Neural progenitor cell (in vitro differentiated cells): ENCODE measurements around the gene IFNG-AS1. TPM values are rescaled to one million over a fixed set of nuclear protein-coding genes. Genes with fewer than 3 reads are reported as not detected.

Source experiments
- DNase-seq: peaks from one replicate; pipeline ENCODE4 v3.0.0-alpha.2; 2016; ENCODE audit warnings: low spot score
- H2AFZ ChIP-seq: fragments of 200-600 bp; sonication (generic); replicated peaks from 2 replicates; pipeline ENCODE4 v1.6.1; 2016; ENCODE audit warnings: antibody characterized with exemption
- H3F3A ChIP-seq: fragments of 200-600 bp; sonication (generic); 2 replicates; pipeline ENCODE4 v1.6.1; 2016; ENCODE audit warnings: antibody characterized with exemption, low read depth
- H3K27ac ChIP-seq: fragments of 200-600 bp; sonication (generic); 2 replicates; pipeline ENCODE4 v1.5.1; 2016; ENCODE audit warnings: mild to moderate bottlenecking
- H3K27me3 ChIP-seq: fragments of 200-600 bp; sonication (generic); 2 replicates; pipeline ENCODE4 v1.6.1; 2016; ENCODE audit warnings: mild to moderate bottlenecking, moderate library complexity
- H3K36me3 ChIP-seq: fragments of 200-600 bp; sonication (generic); 2 replicates; pipeline ENCODE4 v1.5.1; 2016
- H3K4me1 ChIP-seq: fragments of 200-600 bp; sonication (generic); 2 replicates; pipeline ENCODE4 v1.6.1; 2016; ENCODE audit warnings: mixed run types
- H3K4me2 ChIP-seq: fragments of 200-600 bp; sonication (generic); 2 replicates; pipeline ENCODE4 v1.6.1; 2016
- H3K4me3 ChIP-seq: fragments of 200-600 bp; sonication (generic); 2 replicates; pipeline ENCODE4 v1.5.1; 2016
- H3K79me2 ChIP-seq: fragments of 200-600 bp; sonication (generic); 2 replicates; pipeline ENCODE4 v1.6.1; 2016; ENCODE audit warnings: low read depth
- H3K9ac ChIP-seq: fragments of 200-600 bp; sonication (generic); 2 replicates; pipeline ENCODE4 v1.6.1; 2016
- H3K9me3 ChIP-seq: fragments of 200-600 bp; sonication (generic); 2 replicates; pipeline ENCODE4 v1.5.1; 2016; ENCODE audit warnings: low read depth
- H4K20me1 ChIP-seq: fragments of 200-600 bp; sonication (generic); 2 replicates; pipeline ENCODE4 v1.6.1; 2016; ENCODE audit warnings: low read depth
- H3K27ac Mint-ChIP-seq: 3 replicates; pipeline ENCODE4 v1.8.0; 2021; ENCODE audit warnings: mixed read lengths
- H3K27me3 Mint-ChIP-seq: 2 replicates; pipeline ENCODE4 v1.8.0; 2022; ENCODE audit warnings: low read depth, mild to moderate bottlenecking, inconsistent platforms, moderate library complexity, mixed read lengths; ENCODE audit not compliant: insufficient read depth
- H3K36me3 Mint-ChIP-seq: 3 replicates; pipeline ENCODE4 v1.8.0; 2021; ENCODE audit warnings: mixed read lengths
- H3K4me1 Mint-ChIP-seq: 3 replicates; pipeline ENCODE4 v1.8.0; 2021; ENCODE audit warnings: mixed read lengths
- H3K4me3 Mint-ChIP-seq: 3 replicates; pipeline ENCODE4 v1.8.0; 2021; ENCODE audit warnings: mild to moderate bottlenecking, moderate library complexity, mixed read lengths
- H3K9me3 Mint-ChIP-seq: 3 replicates; pipeline ENCODE4 v1.8.0; 2020; ENCODE audit warnings: mixed read lengths
- EZH2 ChIP-seq: fragments of 200-600 bp; sonication (generic); IDR thresholded peaks from 2 replicates; pipeline ENCODE4 v1.6.1; 2017; ENCODE audit warnings: antibody characterized with exemption, mild to moderate bottlenecking, moderate library complexity
- EZH2phosphoT487 ChIP-seq: fragments of 200-600 bp; sonication (generic); IDR thresholded peaks from 2 replicates; pipeline ENCODE4 v1.6.1; 2017; ENCODE audit warnings: antibody characterized with exemption
- total RNA-seq: library from RNA; depleted of rRNA; stranded (reverse); fragments of >200 nt; gene quantifications from 2 replicates; pipeline ENCODE4 v1.2.3, GENCODE V29; 2015; ENCODE audit warnings: low replicate concordance
- TF ChIP-seq, protein P1 (sequence below): fragments of 200-600 bp; sonication (generic); IDR thresholded peaks from 2 replicates; pipeline ENCODE4 v1.5.1; 2017; ENCODE audit warnings: antibody characterized with exemption, mild to moderate bottlenecking

The IFNG-AS1 gene
- total RNA-seq, 1 donor from 2014 or later, result not detected

DNA sequence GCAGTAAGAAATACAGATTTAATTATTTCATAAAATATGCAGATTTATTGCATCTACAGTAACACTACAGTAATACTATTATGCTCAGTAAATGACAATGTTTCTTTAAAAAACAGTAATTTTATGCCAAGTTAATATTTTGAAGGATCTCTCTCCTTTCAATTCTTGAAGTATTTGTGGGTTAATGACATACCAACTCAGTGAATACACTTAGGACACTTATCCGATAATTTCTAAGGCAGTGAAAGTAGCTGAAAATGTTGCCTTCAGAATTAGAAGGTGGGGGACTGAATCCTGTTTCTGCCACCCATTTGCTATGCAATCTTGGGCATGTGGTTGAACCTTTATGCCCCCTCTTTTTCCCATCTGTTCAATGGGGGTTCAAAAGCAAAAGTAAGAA, 24.8 kb upstream of the IFNG-AS1 start:
- Mint-ChIP-seq H3K4me3 (no peak overlapping the region), H3K4me1 (no peaks in the 10 kb centered on the region), H3K9me3 (peaks cover 2% of the 10 kb centered on the region), H3K27ac (no peak overlapping the region), H3K36me3 (no peaks in the 10 kb centered on the region), H3K27me3 (no peaks in the 10 kb centered on the region)
- H3K79me2 ChIP-seq, result no peaks in the 10 kb centered on the region
- H3K4me3 ChIP-seq, result no peak overlapping the region
- H2AFZ ChIP-seq, result no peak overlapping the region
- peaks cover 11% of the 10 kb centered on the region for H3K4me1 ChIP-seq
- no peaks in the 10 kb centered on the region for H3K36me3 ChIP-seq
- H4K20me1 ChIP-seq, result no peaks in the 10 kb centered on the region
- no peaks in the 10 kb centered on the region for H3K9me3 ChIP-seq
- TF ChIP-seq EZH2phosphoT487, result no peak
- TF ChIP-seq, protein P1, sequence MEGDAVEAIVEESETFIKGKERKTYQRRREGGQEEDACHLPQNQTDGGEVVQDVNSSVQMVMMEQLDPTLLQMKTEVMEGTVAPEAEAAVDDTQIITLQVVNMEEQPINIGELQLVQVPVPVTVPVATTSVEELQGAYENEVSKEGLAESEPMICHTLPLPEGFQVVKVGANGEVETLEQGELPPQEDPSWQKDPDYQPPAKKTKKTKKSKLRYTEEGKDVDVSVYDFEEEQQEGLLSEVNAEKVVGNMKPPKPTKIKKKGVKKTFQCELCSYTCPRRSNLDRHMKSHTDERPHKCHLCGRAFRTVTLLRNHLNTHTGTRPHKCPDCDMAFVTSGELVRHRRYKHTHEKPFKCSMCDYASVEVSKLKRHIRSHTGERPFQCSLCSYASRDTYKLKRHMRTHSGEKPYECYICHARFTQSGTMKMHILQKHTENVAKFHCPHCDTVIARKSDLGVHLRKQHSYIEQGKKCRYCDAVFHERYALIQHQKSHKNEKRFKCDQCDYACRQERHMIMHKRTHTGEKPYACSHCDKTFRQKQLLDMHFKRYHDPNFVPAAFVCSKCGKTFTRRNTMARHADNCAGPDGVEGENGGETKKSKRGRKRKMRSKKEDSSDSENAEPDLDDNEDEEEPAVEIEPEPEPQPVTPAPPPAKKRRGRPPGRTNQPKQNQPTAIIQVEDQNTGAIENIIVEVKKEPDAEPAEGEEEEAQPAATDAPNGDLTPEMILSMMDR, result no peak
- TF ChIP-seq EZH2, result no peak
- no peaks in the 10 kb centered on the region for H3K27me3 ChIP-seq
- H3K27ac ChIP-seq, result no peak overlapping the region
- H3K9ac ChIP-seq, result no peak overlapping the region
- DNase-seq, result no peak
- H3F3A ChIP-seq, result no peaks in the 10 kb centered on the region
- no peak overlapping the region for H3K4me2 ChIP-seq

DNA sequence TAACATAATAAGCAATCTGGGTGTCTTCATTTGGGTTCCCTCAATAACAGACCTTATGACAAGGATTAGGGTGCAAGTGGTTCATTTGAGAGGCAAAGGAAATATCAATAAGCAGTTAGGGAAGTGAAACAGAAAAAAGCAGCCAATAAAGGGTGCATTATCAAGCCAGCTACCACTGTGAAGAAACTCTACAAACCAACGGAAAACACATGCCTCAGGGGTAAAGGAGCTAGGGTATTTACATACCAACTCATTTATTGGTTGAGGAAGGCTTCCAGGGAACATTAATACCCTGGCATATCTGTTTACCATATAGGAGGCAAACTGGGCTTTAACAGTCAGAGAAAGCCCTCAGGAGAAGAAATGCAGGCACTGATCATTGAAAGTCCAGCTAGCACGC, 22.7 kb upstream of the IFNG-AS1 start:
- no peaks in the 10 kb centered on the region for H3F3A ChIP-seq
- peaks cover 11% of the 10 kb centered on the region for H3K4me1 ChIP-seq
- TF ChIP-seq EZH2 (no peak), EZH2phosphoT487 (no peak)
- TF ChIP-seq, protein P1, result no peak
- H3K36me3 Mint-ChIP-seq, result no peaks in the 10 kb centered on the region
- no peaks in the 10 kb centered on the region for H4K20me1 ChIP-seq
- no peaks in the 10 kb centered on the region for H3K27me3 Mint-ChIP-seq
- no peak overlapping the region for H3K4me2 ChIP-seq
- H3K4me1 Mint-ChIP-seq, result no peaks in the 10 kb centered on the region
- H3K36me3 ChIP-seq, result no peaks in the 10 kb centered on the region
- H3K4me3 Mint-ChIP-seq, result no peak overlapping the region
- no peaks in the 10 kb centered on the region for H3K27me3 ChIP-seq
- H3K79me2 ChIP-seq, result no peaks in the 10 kb centered on the region
- no peak for DNase-seq
- no peaks in the 10 kb centered on the region for H3K9me3 Mint-ChIP-seq
- H3K27ac ChIP-seq, result no peak overlapping the region
- no peak overlapping the region for H2AFZ ChIP-seq
- H3K4me3 ChIP-seq, result no peak overlapping the region
- no peaks in the 10 kb centered on the region for H3K9me3 ChIP-seq
- no peak overlapping the region for H3K27ac Mint-ChIP-seq
- H3K9ac ChIP-seq, result no peak overlapping the region

DNA sequence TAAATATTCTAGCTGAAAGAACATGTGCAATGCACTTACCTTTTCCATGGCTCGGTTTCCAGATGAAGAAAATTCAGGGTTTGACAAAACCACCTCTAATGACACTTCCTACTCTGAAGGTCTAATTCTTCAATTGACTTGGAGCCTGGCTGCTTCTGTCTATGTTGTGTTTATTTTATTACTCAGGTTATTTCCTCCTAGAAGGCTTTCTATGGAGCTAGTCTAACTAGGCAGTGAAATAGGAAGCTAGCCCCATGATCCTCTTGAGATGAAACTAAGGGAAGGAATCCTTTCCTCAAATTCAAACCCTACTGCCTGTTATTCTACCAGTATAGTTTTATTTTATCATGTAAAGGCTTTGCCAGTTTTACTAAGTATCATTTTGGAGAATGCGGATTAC, 20.9 kb upstream of the IFNG-AS1 start:
- Mint-ChIP-seq H3K27me3 (no peaks in the 10 kb centered on the region), H3K36me3 (no peaks in the 10 kb centered on the region), H3K27ac (no peak overlapping the region), H3K4me3 (no peak overlapping the region), H3K4me1 (no peaks in the 10 kb centered on the region), H3K9me3 (no peaks in the 10 kb centered on the region)
- TF ChIP-seq EZH2, result no peak
- no peak for TF ChIP-seq EZH2phosphoT487
- TF ChIP-seq, protein P1, result no peak
- Histone ChIP-seq H3F3A (no peaks in the 10 kb centered on the region), H3K9me3 (no peaks in the 10 kb centered on the region), H3K36me3 (no peaks in the 10 kb centered on the region), H2AFZ (no peak overlapping the region), H3K27ac (no peak overlapping the region), H4K20me1 (no peaks in the 10 kb centered on the region), H3K4me3 (no peak overlapping the region), H3K4me1 (peaks cover 11% of the 10 kb centered on the region), H3K9ac (no peak overlapping the region), H3K27me3 (no peaks in the 10 kb centered on the region), H3K79me2 (no peaks in the 10 kb centered on the region), H3K4me2 (no peak overlapping the region)
- no peak for DNase-seq

DNA sequence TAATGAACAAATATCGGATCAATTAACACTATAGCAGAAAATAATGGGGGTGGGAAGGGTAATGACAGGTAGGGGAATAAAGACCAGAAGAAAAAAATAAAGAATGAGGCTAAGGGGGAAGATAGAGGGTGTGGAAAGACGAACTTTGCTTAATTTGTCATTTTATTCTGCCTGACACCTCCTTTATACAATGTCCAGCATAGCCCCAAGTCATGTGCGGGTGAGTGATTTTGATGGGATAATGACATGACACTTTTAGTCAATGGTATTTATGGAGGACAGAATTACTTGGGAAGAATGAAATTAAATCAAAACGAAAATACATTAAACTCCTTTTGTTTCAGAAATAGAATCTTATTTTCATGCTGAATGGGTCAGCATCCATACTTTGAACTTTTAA, 20.5 kb upstream of the IFNG-AS1 start:
- Histone ChIP-seq H3K79me2 (no peaks in the 10 kb centered on the region), H3F3A (no peaks in the 10 kb centered on the region), H4K20me1 (no peaks in the 10 kb centered on the region), H3K9me3 (no peaks in the 10 kb centered on the region), H3K27me3 (no peaks in the 10 kb centered on the region), H3K4me1 (peaks cover 11% of the 10 kb centered on the region), H3K4me2 (no peak overlapping the region), H3K36me3 (no peaks in the 10 kb centered on the region), H3K27ac (no peak overlapping the region), H3K4me3 (no peak overlapping the region), H2AFZ (no peak overlapping the region), H3K9ac (no peak overlapping the region)
- no peaks in the 10 kb centered on the region for H3K36me3 Mint-ChIP-seq
- no peaks in the 10 kb centered on the region for H3K27me3 Mint-ChIP-seq
- H3K9me3 Mint-ChIP-seq, result no peaks in the 10 kb centered on the region
- TF ChIP-seq EZH2 (no peak), EZH2phosphoT487 (no peak)
- TF ChIP-seq, protein P1, result no peak
- no peak overlapping the region for H3K4me3 Mint-ChIP-seq
- no peak for DNase-seq
- no peak overlapping the region for H3K27ac Mint-ChIP-seq
- H3K4me1 Mint-ChIP-seq, result no peaks in the 10 kb centered on the region
